Activated T-helper 2 cell treated with anti-CD3 and anti-CD28 coated beads, Interferon-gamma antibody, Interleukin-2, Interleukin-4, amounts not matched to agents 10 μg/mL and 5 μg/mL and 100 μg/mL, durations not matched to agents 14 hours and 24 hours and 36 hours (primary cell): Measurements from ENCODE around the gene SRSF5. TPM values are rescaled to one million over a fixed set of nuclear protein-coding genes. Genes with fewer than 3 reads are reported as not detected.
"Not testable (repeated sequence)": the region's sequence is repeated elsewhere in the genome, so short reads cannot be mapped to it uniquely, and the experiment has no call there.

Source experiments
- DNase-seq: peaks from one replicate; pipeline ENCODE4 v3.0.0; 2021; ENCODE audit warnings: low spot score
- H3K27ac Mint-ChIP-seq: one replicate; pipeline ENCODE4 v1.8.0; 2021; ENCODE audit warnings: mixed read lengths
- H3K27me3 Mint-ChIP-seq: one replicate; pipeline ENCODE4 v1.8.0; 2021; ENCODE audit warnings: low read depth, mixed read lengths
- H3K36me3 Mint-ChIP-seq: one replicate; pipeline ENCODE4 v1.8.0; 2021; ENCODE audit warnings: low read depth, mixed read lengths
- H3K4me1 Mint-ChIP-seq: one replicate; pipeline ENCODE4 v1.8.0; 2021; ENCODE audit warnings: low read depth, mixed read lengths
- H3K4me3 Mint-ChIP-seq: one replicate; pipeline ENCODE4 v1.8.0; 2021; ENCODE audit warnings: low read depth, mild to moderate bottlenecking, moderate library complexity, mixed read lengths
- H3K9me3 Mint-ChIP-seq: one replicate; pipeline ENCODE4 v1.8.0; 2021; ENCODE audit warnings: mixed read lengths
- intact Hi-C: fragments of 100-400 bp; cut with micrococcal nuclease; formaldehyde crosslinking; loops from one replicate; pipeline ENCODE4 v1.15.1; 2023
- total RNA-seq: library from RNA; stranded (reverse); gene quantifications from 2 replicates; pipeline ENCODE4 v1.2.3, GENCODE V29; 2022

SRSF5 gene
- total RNA-seq, 1 donor from 2014 or later = 358 TPM

- Mint-ChIP-seq H3K27me3 (peaks cover 5% of the 10 kb centered on the region), H3K4me3 (no peak overlapping the region), H3K27ac (no peak overlapping the region), H3K9me3 (no peaks in the 10 kb centered on the region), H3K4me1 (no peaks in the 10 kb centered on the region), H3K36me3 (no peaks in the 10 kb centered on the region)
- intact Hi-C loops = no loop called here
- DNase-seq = no peak
Measured at GRCh38 chr14:69797573-69798338, 30.8 kb downstream of the SRSF5 start.

GRCh38 chr14:69798339-69798735, 31.4 kb downstream of the SRSF5 start:
- H3K4me1 Mint-ChIP-seq = no peaks in the 10 kb centered on the region
- no peaks in the 10 kb centered on the region for H3K9me3 Mint-ChIP-seq
- intact Hi-C loops = no loop called here
- H3K27ac Mint-ChIP-seq = no peak overlapping the region
- peaks cover 10% of the 10 kb centered on the region for H3K27me3 Mint-ChIP-seq
- H3K36me3 Mint-ChIP-seq = no peaks in the 10 kb centered on the region
- no peak for DNase-seq
- H3K4me3 Mint-ChIP-seq = no peak overlapping the region

GRCh38 chr14:69803753-69804152, 36.8 kb downstream of the SRSF5 start:
- peaks cover 22% of the 10 kb centered on the region for H3K27me3 Mint-ChIP-seq
- intact Hi-C loops = no loop called here

GRCh38 chr14:69804902-69805301, 38.0 kb downstream of the SRSF5 start:
- no peak overlapping the region for H3K27ac Mint-ChIP-seq
- no peaks in the 10 kb centered on the region for H3K9me3 Mint-ChIP-seq
- H3K4me1 Mint-ChIP-seq = no peaks in the 10 kb centered on the region
- no peaks in the 10 kb centered on the region for H3K36me3 Mint-ChIP-seq
- intact Hi-C loops = no loop called here
- H3K4me3 Mint-ChIP-seq = no peak overlapping the region
- H3K27me3 Mint-ChIP-seq = peaks cover 22% of the 10 kb centered on the region
- DNase-seq = no peak

More at GRCh38 chr14:69803753-69804152, 36.8 kb downstream of the SRSF5 start:
- no peak for DNase-seq
- H3K4me1 Mint-ChIP-seq = no peaks in the 10 kb centered on the region
- no peaks in the 10 kb centered on the region for H3K36me3 Mint-ChIP-seq
- H3K9me3 Mint-ChIP-seq = no peaks in the 10 kb centered on the region
- H3K4me3 Mint-ChIP-seq = no peak overlapping the region
- H3K27ac Mint-ChIP-seq = no peak overlapping the region

- H3K4me3 Mint-ChIP-seq = no peak overlapping the region
- no peaks in the 10 kb centered on the region for H3K9me3 Mint-ChIP-seq
- H3K4me1 Mint-ChIP-seq = no peaks in the 10 kb centered on the region
- no peaks in the 10 kb centered on the region for H3K36me3 Mint-ChIP-seq
- H3K27me3 Mint-ChIP-seq = peaks cover 17% of the 10 kb centered on the region
- H3K27ac Mint-ChIP-seq = no peak overlapping the region
- intact Hi-C loops = no loop called here
- DNase-seq = no peak
Measured at GRCh38 chr14:69807192-69807591, 40.2 kb downstream of the SRSF5 start.

- no peaks in the 10 kb centered on the region for H3K9me3 Mint-ChIP-seq
- H3K36me3 Mint-ChIP-seq = no peaks in the 10 kb centered on the region
- H3K4me3 Mint-ChIP-seq = no peak overlapping the region
- H3K4me1 Mint-ChIP-seq = no peaks in the 10 kb centered on the region
- DNase-seq = no peak
- H3K27ac Mint-ChIP-seq = no peak overlapping the region
- intact Hi-C loops = no loop called here
- peaks cover 17% of the 10 kb centered on the region for H3K27me3 Mint-ChIP-seq
Measured at GRCh38 chr14:69808919-69809808, 42.2 kb downstream of the SRSF5 start.

- H3K9me3 Mint-ChIP-seq = no peaks in the 10 kb centered on the region
- H3K27ac Mint-ChIP-seq = no peak overlapping the region
- peaks cover 7% of the 10 kb centered on the region for H3K27me3 Mint-ChIP-seq
- H3K36me3 Mint-ChIP-seq = no peaks in the 10 kb centered on the region
- no peak overlapping the region for H3K4me3 Mint-ChIP-seq
- DNase-seq = no peak
- H3K4me1 Mint-ChIP-seq = no peaks in the 10 kb centered on the region
- intact Hi-C loops = no loop called here
Measured at GRCh38 chr14:69811227-69811867, 44.4 kb downstream of the SRSF5 start.

GRCh38 chr14:69811868-69812252, 44.9 kb downstream of the SRSF5 start:
- Mint-ChIP-seq H3K36me3 (no peaks in the 10 kb centered on the region), H3K9me3 (no peaks in the 10 kb centered on the region), H3K4me1 (no peaks in the 10 kb centered on the region), H3K27ac (no peak overlapping the region), H3K27me3 (peaks cover 7% of the 10 kb centered on the region), H3K4me3 (no peak overlapping the region)
- intact Hi-C loops = no loop called here
- no peak for DNase-seq

- DNase-seq = no peak
- Mint-ChIP-seq H3K27me3 (peaks cover 7% of the 10 kb centered on the region), H3K27ac (no peak overlapping the region), H3K9me3 (no peaks in the 10 kb centered on the region), H3K4me1 (no peaks in the 10 kb centered on the region), H3K4me3 (no peak overlapping the region), H3K36me3 (no peaks in the 10 kb centered on the region)
- intact Hi-C loops = no loop called here
Measured at GRCh38 chr14:69812711-69813110, 45.8 kb downstream of the SRSF5 start.

- H3K36me3 Mint-ChIP-seq, H3K4me3 Mint-ChIP-seq, H3K9me3 Mint-ChIP-seq, H3K4me1 Mint-ChIP-seq, DNase-seq, H3K27me3 Mint-ChIP-seq, H3K27ac Mint-ChIP-seq, intact Hi-C loops: not testable (repeated sequence)
Measured at GRCh38 chr14:69813346-69813745, 46.4 kb downstream of the SRSF5 start.

GRCh38 chr14:69814397-69814796, 47.5 kb downstream of the SRSF5 start:
- H3K4me1 Mint-ChIP-seq = peaks cover 4% of the 10 kb centered on the region
- H3K4me3 Mint-ChIP-seq = no peak overlapping the region
- H3K27ac Mint-ChIP-seq = no peak overlapping the region
- intact Hi-C loops = no loop called here
- peaks cover 8% of the 10 kb centered on the region for H3K27me3 Mint-ChIP-seq
- H3K36me3 Mint-ChIP-seq = no peaks in the 10 kb centered on the region
- no peak for DNase-seq
- H3K9me3 Mint-ChIP-seq = no peaks in the 10 kb centered on the region

GRCh38 chr14:69815556-69815955, 48.6 kb downstream of the SRSF5 start:
- H3K27me3 Mint-ChIP-seq = peaks cover 8% of the 10 kb centered on the region
- H3K27ac Mint-ChIP-seq = no peak overlapping the region
- H3K9me3 Mint-ChIP-seq = no peaks in the 10 kb centered on the region
- peaks cover 4% of the 10 kb centered on the region for H3K4me1 Mint-ChIP-seq
- no peak for DNase-seq
- no peaks in the 10 kb centered on the region for H3K36me3 Mint-ChIP-seq
- H3K4me3 Mint-ChIP-seq = no peak overlapping the region
- intact Hi-C loops = no loop called here

- Mint-ChIP-seq H3K36me3 (no peaks in the 10 kb centered on the region), H3K4me3 (no peak overlapping the region)
- intact Hi-C loops = no loop called here
Measured at GRCh38 chr14:69816216-69816615, 49.3 kb downstream of the SRSF5 start.

More at GRCh38 chr14:69816216-69816615, 49.3 kb downstream of the SRSF5 start:
- H3K4me1 Mint-ChIP-seq = peaks cover 4% of the 10 kb centered on the region
- H3K9me3 Mint-ChIP-seq = no peaks in the 10 kb centered on the region
- no peak for DNase-seq
- H3K27ac Mint-ChIP-seq = no peak overlapping the region
- peaks cover 8% of the 10 kb centered on the region for H3K27me3 Mint-ChIP-seq
